H4 (cell line): Measurements from ENCODE around the gene TMEM106C. TPM values are rescaled to one million over a fixed set of nuclear protein-coding genes. Genes with fewer than 3 reads are reported as not detected.

Source experiments
- DNase-seq: peaks from one replicate; pipeline ENCODE4 v3.0.0-alpha.2; 2015; ENCODE audit warnings: low spot score
- total RNA-seq: library from RNA; depleted of rRNA; stranded (reverse); fragments of >200 nt; shearing (Covaris generic); gene quantifications from 2 replicates; pipeline ENCODE4 v1.2.3, GENCODE V29; 2014

The TMEM106C gene
- total RNA-seq, 1 experiment from 2014 or later, result 314 TPM

DNA sequence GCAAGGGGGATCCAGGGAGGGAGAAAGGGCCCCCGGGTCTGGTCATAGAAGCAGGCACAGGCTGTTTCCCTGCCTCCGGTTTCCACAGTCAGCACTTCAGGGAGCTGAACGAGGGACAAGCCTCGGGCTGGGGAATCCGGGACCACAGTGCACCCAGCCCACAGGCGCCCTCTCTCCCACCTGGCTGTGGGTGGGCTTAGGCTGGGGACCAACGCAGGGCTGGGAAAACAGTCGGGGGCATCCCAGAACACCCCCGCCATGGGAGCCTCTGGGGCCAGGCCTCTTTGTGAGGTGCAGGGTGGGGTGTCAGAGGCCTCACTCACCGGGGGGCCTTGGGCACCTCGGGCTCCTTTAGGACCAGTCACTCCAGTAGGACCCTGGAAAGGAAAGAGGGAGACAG, 16.3 kb downstream of the TMEM106C start:
- no peak for DNase-seq

DNA sequence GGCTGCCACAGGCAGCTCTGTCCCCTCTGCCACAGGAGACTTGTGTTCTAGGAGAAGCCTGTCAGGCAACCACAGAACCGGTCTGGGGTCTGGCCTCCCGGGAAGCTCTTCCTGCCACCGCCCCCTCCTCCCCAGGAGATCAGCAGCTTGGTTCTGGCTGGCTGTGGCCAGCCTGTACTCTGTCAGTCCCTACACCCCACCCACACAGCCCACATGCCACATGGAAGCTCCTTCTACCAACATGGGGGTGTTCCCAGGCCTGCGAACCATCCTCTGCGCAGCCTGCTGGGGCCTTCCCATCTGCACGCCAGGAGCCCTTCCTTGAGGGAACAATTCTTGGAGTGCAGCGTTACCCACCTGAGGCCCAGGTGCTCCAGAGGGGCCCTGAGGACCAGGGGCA, 16.8 kb downstream of the TMEM106C start:
- DNase-seq, result no peak

- no peak for DNase-seq
Measured at GRCh38 chr12:47980779-47981495, 17.5 kb downstream of the TMEM106C start.

- DNase-seq, result no peak
Measured at GRCh38 chr12:47981496-47982260, 18.3 kb downstream of the TMEM106C start.

DNA sequence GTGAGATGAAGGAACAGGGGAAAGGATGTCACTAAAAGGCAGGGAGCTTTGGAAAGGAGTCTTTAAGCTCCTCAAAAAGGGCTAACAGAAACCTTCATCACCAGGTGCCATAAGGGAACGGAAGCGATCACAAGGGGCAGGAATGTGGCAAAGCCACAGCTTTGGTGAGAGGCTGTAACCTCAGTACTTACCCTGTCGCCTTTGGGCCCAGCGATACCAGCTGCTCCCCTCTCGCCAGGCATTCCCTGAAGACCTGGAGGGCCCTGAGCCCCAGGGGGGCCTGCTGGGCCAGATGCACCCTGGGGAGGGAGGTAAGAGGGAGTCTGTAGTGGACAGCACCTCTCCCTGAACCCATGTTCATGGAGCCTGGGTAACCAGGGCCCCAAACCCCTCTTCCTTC, 18.9 kb downstream of the TMEM106C start:
- no peak for DNase-seq

GRCh38 chr12:47982770-47983169, 19.4 kb downstream of the TMEM106C start:
- DNase-seq, result no peak

DNA sequence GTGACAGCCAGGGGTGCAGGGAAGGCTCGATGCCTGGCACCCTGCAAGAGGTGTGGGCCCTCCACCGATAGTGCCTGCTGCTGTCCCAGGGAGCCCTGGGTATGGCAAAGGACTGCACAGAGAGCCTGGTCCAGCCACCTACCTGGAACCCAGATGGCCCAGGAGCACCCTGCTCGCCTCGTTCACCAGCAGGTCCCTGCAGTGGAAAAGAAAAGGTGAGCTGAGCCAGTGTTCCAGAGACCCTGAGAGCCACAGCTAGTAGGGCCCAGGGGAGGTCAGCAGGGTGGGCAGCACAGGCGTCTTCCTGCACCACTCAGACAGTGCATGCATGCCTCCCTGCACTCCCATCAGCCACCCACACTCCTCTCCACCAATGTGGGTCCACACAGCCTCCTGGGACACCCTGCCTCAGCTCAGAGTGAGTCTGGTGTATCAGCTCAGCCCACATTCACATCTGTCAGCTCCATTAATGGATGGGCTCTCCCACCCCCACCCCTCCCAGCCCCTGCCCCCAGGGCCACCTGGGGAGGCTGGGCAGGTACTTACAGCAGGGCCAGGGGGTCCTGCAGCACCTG, 20.2 kb downstream of the TMEM106C start:
- no peak for DNase-seq

DNA sequence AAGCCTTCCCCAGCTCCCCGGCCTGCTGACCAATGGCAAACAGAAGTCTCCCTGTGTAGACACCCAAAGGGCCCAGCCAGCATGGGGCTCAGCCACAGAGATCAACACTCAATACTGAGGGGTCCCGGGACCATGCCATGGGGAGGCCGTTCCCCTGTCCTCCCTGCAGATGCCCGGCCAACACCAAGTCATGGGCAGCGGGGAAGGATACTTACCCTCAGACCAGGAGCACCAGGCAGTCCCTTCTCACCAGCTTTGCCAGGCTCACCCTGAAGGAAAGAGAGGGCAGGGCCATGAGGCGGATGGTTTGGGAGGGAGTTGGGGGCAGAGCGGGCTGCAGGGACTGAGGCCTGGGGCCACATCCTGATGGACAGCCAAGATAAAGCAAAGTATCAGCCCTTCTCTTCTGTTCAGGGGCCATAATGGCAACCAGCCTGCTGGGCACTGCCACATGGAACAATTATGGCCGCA, 21.0 kb downstream of the TMEM106C start:
- DNase-seq, result no peak

GRCh38 chr12:47985596-47986290, 22.3 kb downstream of the TMEM106C start:
- no peak for DNase-seq

DNA sequence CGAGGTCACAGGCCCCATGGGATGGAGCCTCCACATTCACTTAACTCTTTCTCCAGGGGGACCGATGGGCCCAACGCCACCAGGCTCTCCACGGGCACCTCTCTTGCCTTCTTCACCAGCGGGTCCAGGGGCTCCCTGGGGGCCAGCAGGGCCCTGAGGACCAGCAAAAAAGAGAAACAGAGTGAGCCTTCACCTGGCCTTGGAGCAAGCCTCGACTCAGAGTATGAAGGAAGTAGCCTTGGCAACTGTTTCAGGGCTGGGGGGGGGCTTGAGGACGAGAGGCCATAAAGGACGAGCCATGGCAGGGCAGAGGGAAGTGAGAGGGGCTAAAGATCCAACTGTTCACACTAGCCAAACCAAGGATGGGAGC, 22.9 kb downstream of the TMEM106C start:
- no peak for DNase-seq

DNA sequence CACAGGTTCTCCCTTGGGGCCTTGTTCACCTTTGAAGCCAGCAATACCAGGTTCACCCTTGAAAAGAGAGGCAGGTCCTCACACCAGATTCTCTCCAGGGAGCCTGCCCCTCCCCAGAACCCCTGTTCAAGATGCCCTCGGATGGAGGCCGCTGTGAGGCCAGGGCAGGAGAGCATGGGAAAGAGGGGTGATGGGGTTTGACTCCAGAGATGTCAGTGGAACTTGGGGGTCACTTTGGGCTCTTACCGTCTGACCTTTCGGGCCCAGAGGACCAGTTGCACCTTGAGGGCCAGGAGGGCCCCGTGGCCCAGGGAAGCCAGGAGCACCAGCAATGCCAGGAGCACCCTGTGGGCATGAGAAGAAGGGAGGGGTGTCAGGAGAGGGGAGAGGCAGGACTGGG, 23.4 kb downstream of the TMEM106C start:
- no peak for DNase-seq

GRCh38 chr12:47987411-47988072, 24.1 kb downstream of the TMEM106C start:
- DNase-seq, result no peak

DNA sequence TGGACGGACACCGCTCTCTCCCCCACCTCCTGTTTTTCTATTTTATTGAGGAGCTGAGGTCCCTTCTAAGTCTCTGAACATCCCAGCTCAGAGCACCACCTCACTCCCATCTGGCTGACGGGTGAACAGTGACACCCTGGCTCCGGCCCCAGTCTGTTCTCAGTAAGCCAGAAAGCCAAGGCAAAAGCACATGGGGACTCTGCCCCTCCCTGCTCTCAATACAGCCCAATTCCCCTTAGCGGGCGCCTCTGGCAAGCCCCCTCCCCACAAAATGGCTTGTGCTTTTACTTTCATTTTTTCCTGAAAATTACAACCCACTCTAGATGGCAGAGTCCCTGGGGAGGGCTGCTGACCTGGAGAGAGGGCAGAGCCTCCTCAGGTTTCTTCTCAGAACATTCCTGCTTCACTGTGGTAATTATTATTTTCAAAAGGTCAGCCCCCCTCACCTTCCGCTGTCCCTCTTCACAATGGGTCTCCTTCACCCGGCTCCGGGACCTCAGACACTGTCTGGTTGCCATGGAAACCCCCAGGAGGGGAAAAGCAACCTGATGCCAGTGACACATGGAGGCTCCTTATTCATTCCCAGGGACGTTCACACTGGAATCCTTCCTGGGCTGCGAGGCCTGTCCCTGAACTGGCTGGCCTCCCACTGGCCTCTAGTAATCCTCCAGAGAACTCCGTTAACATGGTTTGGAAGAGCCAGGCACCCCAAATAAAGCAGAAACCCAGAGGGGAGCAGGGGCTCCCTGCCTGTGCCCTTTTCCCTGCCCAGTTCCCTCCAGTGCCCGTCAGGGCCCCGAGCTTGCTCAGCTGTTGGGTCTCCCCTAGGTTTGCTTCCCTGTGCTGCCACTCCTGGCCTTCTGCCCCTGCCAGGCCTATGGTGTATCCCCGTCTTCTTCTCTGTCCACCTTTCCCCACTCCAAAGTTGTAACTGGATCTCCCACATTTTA, 25.0 kb downstream of the TMEM106C start:
- no peak for DNase-seq

GRCh38 chr12:47989023-47989417, 25.6 kb downstream of the TMEM106C start:
- DNase-seq, result no peak

DNA sequence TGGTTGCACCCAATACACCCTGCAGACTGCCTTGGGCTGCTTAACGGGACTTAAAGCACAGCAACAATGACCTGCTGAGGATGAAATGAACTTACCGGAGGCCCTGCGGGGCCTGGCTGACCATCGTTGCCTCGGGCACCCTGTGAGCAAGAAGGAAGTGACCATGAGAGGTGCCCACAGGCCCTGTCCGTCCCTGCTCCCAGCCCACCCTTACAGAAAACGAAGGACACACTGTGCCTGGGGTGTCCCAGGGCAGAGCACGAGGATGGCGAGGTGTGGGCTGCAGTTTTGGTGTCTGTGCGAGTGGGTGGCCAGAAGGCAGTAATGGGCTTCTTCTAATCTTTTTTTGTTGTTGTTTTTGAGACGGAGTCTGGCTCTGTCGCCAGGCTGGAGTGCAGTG, 26.3 kb downstream of the TMEM106C start:
- DNase-seq, result no peak

GRCh38 chr12:47990351-47991105, 27.1 kb downstream of the TMEM106C start:
- no peak for DNase-seq

- DNase-seq, result no peak
Measured at GRCh38 chr12:47991106-47992061, 28.0 kb downstream of the TMEM106C start.

GRCh38 chr12:47992776-47993175, 29.4 kb downstream of the TMEM106C start:
- DNase-seq, result no peak

- no peak for DNase-seq
Measured at GRCh38 chr12:47993491-47993890, 30.1 kb downstream of the TMEM106C start.
